ENCODE data around the gene PGM2.

- TF ChIP-seq, protein P1, sequence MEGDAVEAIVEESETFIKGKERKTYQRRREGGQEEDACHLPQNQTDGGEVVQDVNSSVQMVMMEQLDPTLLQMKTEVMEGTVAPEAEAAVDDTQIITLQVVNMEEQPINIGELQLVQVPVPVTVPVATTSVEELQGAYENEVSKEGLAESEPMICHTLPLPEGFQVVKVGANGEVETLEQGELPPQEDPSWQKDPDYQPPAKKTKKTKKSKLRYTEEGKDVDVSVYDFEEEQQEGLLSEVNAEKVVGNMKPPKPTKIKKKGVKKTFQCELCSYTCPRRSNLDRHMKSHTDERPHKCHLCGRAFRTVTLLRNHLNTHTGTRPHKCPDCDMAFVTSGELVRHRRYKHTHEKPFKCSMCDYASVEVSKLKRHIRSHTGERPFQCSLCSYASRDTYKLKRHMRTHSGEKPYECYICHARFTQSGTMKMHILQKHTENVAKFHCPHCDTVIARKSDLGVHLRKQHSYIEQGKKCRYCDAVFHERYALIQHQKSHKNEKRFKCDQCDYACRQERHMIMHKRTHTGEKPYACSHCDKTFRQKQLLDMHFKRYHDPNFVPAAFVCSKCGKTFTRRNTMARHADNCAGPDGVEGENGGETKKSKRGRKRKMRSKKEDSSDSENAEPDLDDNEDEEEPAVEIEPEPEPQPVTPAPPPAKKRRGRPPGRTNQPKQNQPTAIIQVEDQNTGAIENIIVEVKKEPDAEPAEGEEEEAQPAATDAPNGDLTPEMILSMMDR (IDR thresholded peaks at IDR 0.05), result no peak
- TF ChIP-seq POLR2A (IDR thresholded peaks at IDR 0.05), result no peak
These were observed 21.4 kb upstream of the PGM2 start for GRCh38 chr4:37805091-37805490.
